Neural progenitor cell (in vitro differentiated cells): ENCODE results near the gene ZNF383. TPM values are rescaled to one million over a fixed set of nuclear protein-coding genes. Genes with fewer than 3 reads are reported as not detected.

ENCODE experiments used
- DNase-seq: peaks from one replicate; pipeline ENCODE4 v3.0.0-alpha.2; 2016; ENCODE audit warnings: low spot score
- H2AFZ ChIP-seq: fragments of 200-600 bp; sonication (generic); replicated peaks from 2 replicates; pipeline ENCODE4 v1.6.1; 2016; ENCODE audit warnings: antibody characterized with exemption
- H3F3A ChIP-seq: fragments of 200-600 bp; sonication (generic); 2 replicates; pipeline ENCODE4 v1.6.1; 2016; ENCODE audit warnings: antibody characterized with exemption, low read depth
- H3K27ac ChIP-seq: fragments of 200-600 bp; sonication (generic); 2 replicates; pipeline ENCODE4 v1.5.1; 2016; ENCODE audit warnings: mild to moderate bottlenecking
- H3K27me3 ChIP-seq: fragments of 200-600 bp; sonication (generic); 2 replicates; pipeline ENCODE4 v1.6.1; 2016; ENCODE audit warnings: mild to moderate bottlenecking, moderate library complexity
- H3K36me3 ChIP-seq: fragments of 200-600 bp; sonication (generic); 2 replicates; pipeline ENCODE4 v1.5.1; 2016
- H3K4me1 ChIP-seq: fragments of 200-600 bp; sonication (generic); 2 replicates; pipeline ENCODE4 v1.6.1; 2016; ENCODE audit warnings: mixed run types
- H3K4me2 ChIP-seq: fragments of 200-600 bp; sonication (generic); 2 replicates; pipeline ENCODE4 v1.6.1; 2016
- H3K4me3 ChIP-seq: fragments of 200-600 bp; sonication (generic); 2 replicates; pipeline ENCODE4 v1.5.1; 2016
- H3K79me2 ChIP-seq: fragments of 200-600 bp; sonication (generic); 2 replicates; pipeline ENCODE4 v1.6.1; 2016; ENCODE audit warnings: low read depth
- H3K9ac ChIP-seq: fragments of 200-600 bp; sonication (generic); 2 replicates; pipeline ENCODE4 v1.6.1; 2016
- H3K9me3 ChIP-seq: fragments of 200-600 bp; sonication (generic); 2 replicates; pipeline ENCODE4 v1.5.1; 2016; ENCODE audit warnings: low read depth
- H4K20me1 ChIP-seq: fragments of 200-600 bp; sonication (generic); 2 replicates; pipeline ENCODE4 v1.6.1; 2016; ENCODE audit warnings: low read depth
- H3K27ac Mint-ChIP-seq: 3 replicates; pipeline ENCODE4 v1.8.0; 2021; ENCODE audit warnings: mixed read lengths
- H3K27me3 Mint-ChIP-seq: 2 replicates; pipeline ENCODE4 v1.8.0; 2022; ENCODE audit warnings: low read depth, mild to moderate bottlenecking, inconsistent platforms, moderate library complexity, mixed read lengths; ENCODE audit not compliant: insufficient read depth
- H3K36me3 Mint-ChIP-seq: 3 replicates; pipeline ENCODE4 v1.8.0; 2021; ENCODE audit warnings: mixed read lengths
- H3K4me1 Mint-ChIP-seq: 3 replicates; pipeline ENCODE4 v1.8.0; 2021; ENCODE audit warnings: mixed read lengths
- H3K4me3 Mint-ChIP-seq: 3 replicates; pipeline ENCODE4 v1.8.0; 2021; ENCODE audit warnings: mild to moderate bottlenecking, moderate library complexity, mixed read lengths
- H3K9me3 Mint-ChIP-seq: 3 replicates; pipeline ENCODE4 v1.8.0; 2020; ENCODE audit warnings: mixed read lengths
- CTCF ChIP-seq: fragments of 200-600 bp; sonication (generic); IDR thresholded peaks from 2 replicates; pipeline ENCODE4 v1.5.1; 2017; ENCODE audit warnings: antibody characterized with exemption, mild to moderate bottlenecking
- EZH2 ChIP-seq: fragments of 200-600 bp; sonication (generic); IDR thresholded peaks from 2 replicates; pipeline ENCODE4 v1.6.1; 2017; ENCODE audit warnings: antibody characterized with exemption, mild to moderate bottlenecking, moderate library complexity
- EZH2phosphoT487 ChIP-seq: fragments of 200-600 bp; sonication (generic); IDR thresholded peaks from 2 replicates; pipeline ENCODE4 v1.6.1; 2017; ENCODE audit warnings: antibody characterized with exemption
- total RNA-seq: library from RNA; depleted of rRNA; stranded (reverse); fragments of >200 nt; gene quantifications from 2 replicates; pipeline ENCODE4 v1.2.3, GENCODE V29; 2015; ENCODE audit warnings: low replicate concordance

Gene ZNF383
- total RNA-seq, 1 donor from 2014 or later, result 8.9 TPM

GRCh38 chr19:37197768-37198167 is 20.2 kb upstream of the ZNF383 start:
- Mint-ChIP-seq H3K36me3 (peaks cover 34% of the 10 kb centered on the region), H3K4me1 (no peaks in the 10 kb centered on the region), H3K27me3 (no peaks in the 10 kb centered on the region), H3K4me3 (no peak overlapping the region), H3K9me3 (peaks cover 46% of the 10 kb centered on the region), H3K27ac (no peak overlapping the region)
- Histone ChIP-seq H4K20me1 (no peaks in the 10 kb centered on the region), H3K4me1 (no peaks in the 10 kb centered on the region), H3K4me3 (no peak overlapping the region), H2AFZ (no peak overlapping the region), H3K9me3 (no peaks in the 10 kb centered on the region), H3K27me3 (no peaks in the 10 kb centered on the region), H3K4me2 (no peak overlapping the region), H3K36me3 (no peaks in the 10 kb centered on the region), H3K9ac (no peak overlapping the region), H3K79me2 (no peaks in the 10 kb centered on the region), H3K27ac (no peak overlapping the region), H3F3A (no peaks in the 10 kb centered on the region)
- no peak for TF ChIP-seq EZH2phosphoT487
- TF ChIP-seq EZH2, result no peak
- no peak for TF ChIP-seq CTCF
- DNase-seq, result no peak

- Histone ChIP-seq H3F3A (no peaks in the 10 kb centered on the region), H3K79me2 (peaks cover 23% of the 10 kb centered on the region), H4K20me1 (no peaks in the 10 kb centered on the region), H2AFZ (peak overlapping the region; percentile 99), H3K27ac (no peak overlapping the region), H3K36me3 (no peaks in the 10 kb centered on the region), H3K9me3 (no peaks in the 10 kb centered on the region), H3K4me2 (peak overlapping the region; percentile 88), H3K4me3 (peak overlapping the region; percentile 97), H3K4me1 (no peaks in the 10 kb centered on the region), H3K27me3 (no peaks in the 10 kb centered on the region), H3K9ac (peak overlapping the region; percentile 88)
- no peak for TF ChIP-seq EZH2
- TF ChIP-seq EZH2phosphoT487, result no peak
- TF ChIP-seq CTCF, result no peak
- no peak overlapping the region for H3K27ac Mint-ChIP-seq
- no peak for DNase-seq
- H3K9me3 Mint-ChIP-seq, result peaks cover 51% of the 10 kb centered on the region
- H3K4me3 Mint-ChIP-seq, result peak overlapping the region; percentile 93
- peaks cover 4% of the 10 kb centered on the region for H3K27me3 Mint-ChIP-seq
- H3K36me3 Mint-ChIP-seq, result peaks cover 30% of the 10 kb centered on the region
- H3K4me1 Mint-ChIP-seq, result peaks cover 12% of the 10 kb centered on the region
Measured at GRCh38 chr19:37217480-37217774, 587 bp upstream of the ZNF383 start.

- H3K4me1 ChIP-seq, result no peaks in the 10 kb centered on the region
- peaks cover 12% of the 10 kb centered on the region for H3K4me1 Mint-ChIP-seq
- H3K27ac Mint-ChIP-seq, result peak overlapping the region; percentile 36
- peak overlapping the region; percentile 97 for H3K4me3 ChIP-seq
- H3K27ac ChIP-seq, result no peak overlapping the region
- no peaks in the 10 kb centered on the region for H3K9me3 ChIP-seq
- H2AFZ ChIP-seq, result peak overlapping the region; percentile 99
- H3K27me3 Mint-ChIP-seq, result peaks cover 4% of the 10 kb centered on the region
- peak overlapping the region; percentile 88 for H3K4me2 ChIP-seq
- H3K79me2 ChIP-seq, result peaks cover 23% of the 10 kb centered on the region
- no peaks in the 10 kb centered on the region for H4K20me1 ChIP-seq
- H3K9ac ChIP-seq, result peak overlapping the region; percentile 88
- peaks cover 50% of the 10 kb centered on the region for H3K9me3 Mint-ChIP-seq
- H3K4me3 Mint-ChIP-seq, result peak overlapping the region; percentile 93
- H3K36me3 Mint-ChIP-seq, result peaks cover 38% of the 10 kb centered on the region
- no peaks in the 10 kb centered on the region for H3K36me3 ChIP-seq
- no peaks in the 10 kb centered on the region for H3K27me3 ChIP-seq
- no peak for DNase-seq
- H3F3A ChIP-seq, result no peaks in the 10 kb centered on the region
- TF ChIP-seq EZH2 (no peak), EZH2phosphoT487 (no peak), CTCF (no peak)
Measured at GRCh38 chr19:37218592-37218935, 550 bp downstream of the ZNF383 start.

GRCh38 chr19:37220383-37220782 is 2.4 kb downstream of the ZNF383 start:
- no peak overlapping the region for H2AFZ ChIP-seq
- no peak for TF ChIP-seq EZH2
- no peak for TF ChIP-seq EZH2phosphoT487
- TF ChIP-seq CTCF, result no peak
- H3K4me1 ChIP-seq, result no peaks in the 10 kb centered on the region
- no peak overlapping the region for H3K9ac ChIP-seq
- no peaks in the 10 kb centered on the region for H4K20me1 ChIP-seq
- peaks cover 47% of the 10 kb centered on the region for H3K9me3 Mint-ChIP-seq
- H3K9me3 ChIP-seq, result no peaks in the 10 kb centered on the region
- H3K36me3 ChIP-seq, result no peaks in the 10 kb centered on the region
- H3K4me1 Mint-ChIP-seq, result peaks cover 12% of the 10 kb centered on the region
- no peak overlapping the region for H3K27ac Mint-ChIP-seq
- H3K27ac ChIP-seq, result no peak overlapping the region
- H3K27me3 Mint-ChIP-seq, result peaks cover 4% of the 10 kb centered on the region
- no peaks in the 10 kb centered on the region for H3K27me3 ChIP-seq
- peak overlapping the region; percentile 93 for H3K4me3 Mint-ChIP-seq
- no peaks in the 10 kb centered on the region for H3F3A ChIP-seq
- H3K4me2 ChIP-seq, result no peak overlapping the region
- H3K36me3 Mint-ChIP-seq, result peaks cover 40% of the 10 kb centered on the region
- H3K4me3 ChIP-seq, result no peak overlapping the region
- peaks cover 23% of the 10 kb centered on the region for H3K79me2 ChIP-seq
- DNase-seq, result no peak
